Measurements from ENCODE around the gene WEE2.

Gene WEE2

DNA sequence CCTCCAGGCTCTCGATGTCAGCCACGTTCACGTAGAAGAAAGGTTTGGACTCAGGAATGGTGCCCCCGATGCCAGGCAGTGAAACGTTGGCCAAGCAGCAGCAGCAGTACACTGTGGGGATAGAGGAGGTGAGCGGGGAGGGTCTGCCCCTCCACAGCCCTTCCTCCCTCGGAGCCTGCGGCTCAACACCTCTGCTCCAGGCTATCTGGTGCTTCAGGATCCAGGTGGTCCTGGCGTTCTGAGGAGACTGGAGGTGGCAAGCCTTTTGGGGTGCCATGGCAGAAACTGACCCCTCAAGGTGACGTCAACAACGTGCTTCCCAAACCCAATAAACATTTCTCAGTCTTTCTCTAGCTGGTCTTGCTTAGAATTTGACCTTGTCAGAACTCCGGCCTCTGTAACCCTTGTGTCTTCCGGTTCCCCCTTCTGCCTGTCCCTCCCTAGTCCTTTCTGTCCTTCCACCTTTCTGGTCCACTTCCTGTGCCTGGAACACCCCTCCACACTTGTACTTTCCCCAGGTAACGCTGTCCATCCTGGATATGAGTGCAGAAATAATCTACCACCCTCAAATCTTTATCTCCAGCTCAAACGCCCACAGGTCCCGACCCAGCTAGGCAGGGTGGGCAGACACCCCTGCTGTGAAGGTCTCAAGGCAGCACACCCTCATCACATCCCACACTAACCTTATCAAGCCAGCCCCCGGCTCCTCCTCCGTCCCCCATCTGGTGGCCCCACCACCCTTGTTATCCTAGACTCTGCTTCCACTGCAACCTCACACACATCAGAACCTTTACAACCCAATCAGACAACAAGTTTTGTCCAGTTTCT, 42.7 kb upstream of the WEE2 start:
- ChIA-PET POLR2A (no interaction called here), CTCF (no interaction called here)
- H3K36me3 ChIP-seq (ENCODE audit: control insufficient read depth in 2 of 2, insufficient read depth in 1 of 2, low read length in 2 of 2) = peaks cover 0 to 54% of the 10 kb centered on the region in 2 experiments; a peak in 1 of 3 replicates

DNA sequence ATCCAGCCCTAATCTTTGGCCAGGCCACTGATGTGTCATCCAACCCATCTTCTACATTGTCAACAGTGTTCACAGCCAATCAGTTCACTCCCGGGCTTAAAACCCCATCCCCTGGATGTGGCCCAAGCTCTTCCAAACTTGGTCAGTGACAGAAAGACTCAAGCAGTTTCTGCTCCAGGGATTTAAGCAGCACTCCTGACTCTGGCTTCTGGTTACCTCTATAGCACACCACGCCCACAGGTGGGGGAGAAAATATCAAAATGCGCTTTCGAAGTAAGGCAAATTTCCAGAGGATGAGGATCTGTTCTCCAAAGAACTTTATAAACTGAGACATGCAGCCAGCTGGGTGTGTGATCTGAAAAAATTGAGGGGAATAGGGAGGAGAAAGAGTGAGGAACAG, 42.1 kb upstream of the WEE2 start:
- CTCF ChIA-PET = no interaction called here
- no peak overlapping the region for H3K4me3 ChIP-seq (ENCODE audit: low read depth, low read length)
- no peaks in the 10 kb centered on the region for H3K9me3 ChIP-seq (ENCODE audit: control insufficient read depth, insufficient read depth, low read depth, low read length)
- no peak overlapping the region for H3K27ac ChIP-seq (ENCODE audit: extremely low read depth, low read depth, low read length)
- TF ChIP-seq, protein P1, sequence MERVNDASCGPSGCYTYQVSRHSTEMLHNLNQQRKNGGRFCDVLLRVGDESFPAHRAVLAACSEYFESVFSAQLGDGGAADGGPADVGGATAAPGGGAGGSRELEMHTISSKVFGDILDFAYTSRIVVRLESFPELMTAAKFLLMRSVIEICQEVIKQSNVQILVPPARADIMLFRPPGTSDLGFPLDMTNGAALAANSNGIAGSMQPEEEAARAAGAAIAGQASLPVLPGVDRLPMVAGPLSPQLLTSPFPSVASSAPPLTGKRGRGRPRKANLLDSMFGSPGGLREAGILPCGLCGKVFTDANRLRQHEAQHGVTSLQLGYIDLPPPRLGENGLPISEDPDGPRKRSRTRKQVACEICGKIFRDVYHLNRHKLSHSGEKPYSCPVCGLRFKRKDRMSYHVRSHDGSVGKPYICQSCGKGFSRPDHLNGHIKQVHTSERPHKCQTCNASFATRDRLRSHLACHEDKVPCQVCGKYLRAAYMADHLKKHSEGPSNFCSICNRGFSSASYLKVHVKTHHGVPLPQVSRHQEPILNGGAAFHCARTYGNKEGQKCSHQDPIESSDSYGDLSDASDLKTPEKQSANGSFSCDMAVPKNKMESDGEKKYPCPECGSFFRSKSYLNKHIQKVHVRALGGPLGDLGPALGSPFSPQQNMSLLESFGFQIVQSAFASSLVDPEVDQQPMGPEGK (tag by site-specific recombination; IDR thresholded peaks at IDR 0.05) = no peak
- TF ChIP-seq ZNF2 (tag by site-specific recombination; IDR thresholded peaks at IDR 0.05) (no peak), ZBTB1 (tag by site-specific recombination; IDR thresholded peaks at IDR 0.05) (no peak), ZNF548 (tag by site-specific recombination; IDR thresholded peaks at IDR 0.05) (no peak), OVOL3 (tag by site-specific recombination; IDR thresholded peaks at IDR 0.05) (no peak), ZNF621 (tag by site-specific recombination; IDR thresholded peaks at IDR 0.05) (no peak), ZNF664 (tag by site-specific recombination; IDR thresholded peaks at IDR 0.05) (no peak), ZNF747 (tag by site-specific recombination; IDR thresholded peaks at IDR 0.05) (no peak), ZNF544 (tag by site-specific recombination; IDR thresholded peaks at IDR 0.05) (no peak), ZNF157 (tag by site-specific recombination; IDR thresholded peaks at IDR 0.05) (no peak), MYNN (tag by site-specific recombination; IDR thresholded peaks at IDR 0.05; ENCODE audit: borderline replicate concordance) (no peak)
- TF ChIP-seq, protein P2, sequence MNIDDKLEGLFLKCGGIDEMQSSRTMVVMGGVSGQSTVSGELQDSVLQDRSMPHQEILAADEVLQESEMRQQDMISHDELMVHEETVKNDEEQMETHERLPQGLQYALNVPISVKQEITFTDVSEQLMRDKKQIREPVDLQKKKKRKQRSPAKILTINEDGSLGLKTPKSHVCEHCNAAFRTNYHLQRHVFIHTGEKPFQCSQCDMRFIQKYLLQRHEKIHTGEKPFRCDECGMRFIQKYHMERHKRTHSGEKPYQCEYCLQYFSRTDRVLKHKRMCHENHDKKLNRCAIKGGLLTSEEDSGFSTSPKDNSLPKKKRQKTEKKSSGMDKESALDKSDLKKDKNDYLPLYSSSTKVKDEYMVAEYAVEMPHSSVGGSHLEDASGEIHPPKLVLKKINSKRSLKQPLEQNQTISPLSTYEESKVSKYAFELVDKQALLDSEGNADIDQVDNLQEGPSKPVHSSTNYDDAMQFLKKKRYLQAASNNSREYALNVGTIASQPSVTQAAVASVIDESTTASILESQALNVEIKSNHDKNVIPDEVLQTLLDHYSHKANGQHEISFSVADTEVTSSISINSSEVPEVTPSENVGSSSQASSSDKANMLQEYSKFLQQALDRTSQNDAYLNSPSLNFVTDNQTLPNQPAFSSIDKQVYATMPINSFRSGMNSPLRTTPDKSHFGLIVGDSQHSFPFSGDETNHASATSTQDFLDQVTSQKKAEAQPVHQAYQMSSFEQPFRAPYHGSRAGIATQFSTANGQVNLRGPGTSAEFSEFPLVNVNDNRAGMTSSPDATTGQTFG (tag by site-specific recombination; IDR thresholded peaks at IDR 0.05; ENCODE audit: borderline replicate concordance) = no peak
- TF ChIP-seq, protein P3, sequence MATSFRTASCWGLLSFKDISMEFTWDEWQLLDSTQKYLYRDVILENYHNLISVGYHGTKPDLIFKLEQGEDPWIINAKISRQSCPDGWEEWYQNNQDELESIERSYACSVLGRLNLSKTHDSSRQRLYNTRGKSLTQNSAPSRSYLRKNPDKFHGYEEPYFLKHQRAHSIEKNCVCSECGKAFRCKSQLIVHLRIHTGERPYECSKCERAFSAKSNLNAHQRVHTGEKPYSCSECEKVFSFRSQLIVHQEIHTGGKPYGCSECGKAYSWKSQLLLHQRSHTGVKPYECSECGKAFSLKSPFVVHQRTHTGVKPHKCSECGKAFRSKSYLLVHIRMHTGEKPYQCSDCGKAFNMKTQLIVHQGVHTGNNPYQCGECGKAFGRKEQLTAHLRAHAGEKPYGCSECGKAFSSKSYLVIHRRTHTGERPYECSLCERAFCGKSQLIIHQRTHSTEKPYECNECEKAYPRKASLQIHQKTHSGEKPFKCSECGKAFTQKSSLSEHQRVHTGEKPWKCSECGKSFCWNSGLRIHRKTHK (tag by site-specific recombination; IDR thresholded peaks at IDR 0.05) = no peak
- H3K36me3 ChIP-seq (ENCODE audit: control insufficient read depth in 2 of 2, insufficient read depth in 1 of 2, low read length in 2 of 2) = peaks cover 0 to 53% of the 10 kb centered on the region in 2 experiments; a peak in 1 of 3 replicates
- POLR2A ChIA-PET = no interaction called here
- H3K4me1 ChIP-seq (ENCODE audit: control insufficient read depth, insufficient read depth, low read length) = no peaks in the 10 kb centered on the region

More for the DNA sequence above, 42.7 kb upstream of the WEE2 start:
- H3K4me1 ChIP-seq (ENCODE audit: control insufficient read depth, insufficient read depth, low read length) = no peaks in the 10 kb centered on the region
- no peak overlapping the region for H3K27ac ChIP-seq (ENCODE audit: extremely low read depth, low read depth, low read length)
- no peaks in the 10 kb centered on the region for H3K9me3 ChIP-seq (ENCODE audit: control insufficient read depth, insufficient read depth, low read depth, low read length)
- H3K4me3 ChIP-seq (ENCODE audit: low read depth, low read length) = no peak overlapping the region
- peak; percentile 98 for TF ChIP-seq ZFHX2 (tag by site-specific recombination; conservative IDR thresholded peaks at IDR 0.05)
- peak; percentile 99 for TF ChIP-seq EGR2 (tag by site-specific recombination; IDR thresholded peaks at IDR 0.05; ENCODE audit: low read depth)
- TF ChIP-seq, protein P4, sequence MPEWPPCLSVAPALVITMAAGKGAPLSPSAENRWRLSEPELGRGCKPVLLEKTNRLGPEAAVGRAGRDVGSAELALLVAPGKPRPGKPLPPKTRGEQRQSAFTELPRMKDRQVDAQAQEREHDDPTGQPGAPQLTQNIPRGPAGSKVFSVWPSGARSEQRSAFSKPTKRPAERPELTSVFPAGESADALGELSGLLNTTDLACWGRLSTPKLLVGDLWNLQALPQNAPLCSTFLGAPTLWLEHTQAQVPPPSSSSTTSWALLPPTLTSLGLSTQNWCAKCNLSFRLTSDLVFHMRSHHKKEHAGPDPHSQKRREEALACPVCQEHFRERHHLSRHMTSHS (tag by site-specific recombination; IDR thresholded peaks at IDR 0.05) = no peak
- no peak for TF ChIP-seq FEZF1 (tag by site-specific recombination; IDR thresholded peaks at IDR 0.05)

All from HEK293 (cell line).